Stimulated activated CD8-positive, alpha-beta memory T cell treated with anti-CD3 and anti-CD28 coated beads, Interleukin-4, amount 100 ng/mL, for 24 hours (primary cell): ENCODE measurements around the gene MPP1.

Source experiments
- DNase-seq: peaks from one replicate; pipeline ENCODE4 v3.0.0-alpha.2; 2020; ENCODE audit warnings: low read depth

The MPP1 gene

GRCh38 chrX:154775419-154776349 is 29.6 kb downstream of the MPP1 start:
- no peak for DNase-seq

DNA sequence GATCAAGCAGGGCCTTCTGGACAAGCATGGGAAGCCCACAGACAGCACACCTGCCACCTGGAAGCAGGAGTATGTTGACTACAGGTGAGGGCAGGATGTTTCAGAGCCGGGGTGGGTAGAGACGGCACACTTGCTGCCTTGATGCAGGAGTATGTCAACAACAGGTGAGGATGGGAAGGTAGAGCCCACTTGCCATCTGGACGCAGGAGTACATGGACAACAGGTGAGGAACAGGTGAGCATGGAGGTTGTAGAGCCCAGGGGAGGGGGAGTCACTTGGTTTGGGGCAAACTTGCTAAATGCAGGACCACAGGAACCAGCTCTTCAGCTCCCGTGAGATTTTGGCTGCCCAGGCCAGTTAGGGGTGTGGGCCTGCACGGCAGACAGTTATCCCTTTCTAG is 30.7 kb downstream of the MPP1 start:
- no peak for DNase-seq

DNA sequence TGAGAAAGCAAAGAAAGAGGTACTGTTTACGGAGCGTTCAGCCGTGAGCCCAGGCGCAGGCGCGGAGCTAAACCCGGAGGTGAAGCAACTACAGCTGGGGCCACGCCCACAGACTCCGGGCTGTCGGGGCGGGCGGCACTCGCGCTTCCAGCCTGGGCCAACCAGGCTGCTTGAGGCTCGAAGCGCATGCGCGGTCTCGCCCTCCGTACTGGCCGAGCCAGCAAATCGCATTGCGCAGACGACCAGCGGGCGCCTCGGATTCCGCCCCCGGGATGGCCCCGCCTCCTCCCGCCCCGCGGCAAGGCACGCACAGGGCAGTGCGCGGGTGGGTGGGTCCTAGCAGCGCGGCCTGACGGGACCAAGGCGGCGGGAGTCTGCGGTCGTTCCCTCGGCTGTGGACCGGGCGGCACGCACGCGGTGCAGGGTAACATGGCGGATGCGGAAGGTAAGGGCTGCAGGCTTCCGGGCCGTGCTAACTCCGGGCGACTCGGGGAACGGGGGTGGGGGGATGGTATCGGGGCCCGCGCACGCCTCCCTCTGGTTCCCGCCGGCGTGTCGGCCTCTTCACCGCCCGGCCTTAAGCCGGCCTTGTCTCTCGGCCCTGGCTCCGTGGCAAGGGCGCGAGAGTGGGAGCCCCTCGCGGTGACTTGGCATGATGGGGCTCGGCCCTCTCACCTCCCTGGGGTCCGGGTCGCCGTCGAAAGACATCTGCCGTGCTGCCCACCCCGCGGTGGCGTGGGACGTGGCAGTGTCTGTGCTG is 42.6 kb downstream of the MPP1 start, which contains the start of gene DKC1:
DKC1 (plus strand) TSS at position 328 of the 760 bp plus-strand sequence; CDS start at position 430, 102 bp downstream.
- DNase-seq: peak; percentile 92

DNA sequence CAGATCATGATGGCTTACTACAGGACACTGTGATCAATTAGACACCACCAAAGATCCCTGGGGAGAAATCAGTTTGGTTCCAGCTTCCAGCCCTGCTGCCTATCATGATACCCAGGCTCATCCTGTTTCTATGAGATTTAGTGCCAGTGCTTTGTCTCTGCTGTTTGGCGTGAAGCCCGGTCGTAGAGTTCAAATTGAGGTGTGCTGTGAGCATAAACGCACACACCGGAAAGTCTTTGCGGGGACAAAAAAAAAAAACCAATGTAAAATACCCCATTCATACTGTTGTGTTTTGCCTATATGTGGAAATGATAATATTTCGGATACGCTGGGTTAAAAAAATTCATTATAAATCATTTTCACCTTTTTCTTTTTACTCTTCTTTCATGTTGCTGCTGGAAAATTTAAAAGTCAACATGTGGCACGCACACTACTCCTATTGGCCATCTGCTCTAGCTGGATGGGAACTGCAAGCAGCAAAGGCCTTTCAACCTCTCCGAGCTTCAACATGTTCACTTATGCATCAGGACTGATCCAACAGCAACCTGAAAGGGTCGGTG is 43.2 kb downstream of the MPP1 start:
- no peak for DNase-seq

DNA sequence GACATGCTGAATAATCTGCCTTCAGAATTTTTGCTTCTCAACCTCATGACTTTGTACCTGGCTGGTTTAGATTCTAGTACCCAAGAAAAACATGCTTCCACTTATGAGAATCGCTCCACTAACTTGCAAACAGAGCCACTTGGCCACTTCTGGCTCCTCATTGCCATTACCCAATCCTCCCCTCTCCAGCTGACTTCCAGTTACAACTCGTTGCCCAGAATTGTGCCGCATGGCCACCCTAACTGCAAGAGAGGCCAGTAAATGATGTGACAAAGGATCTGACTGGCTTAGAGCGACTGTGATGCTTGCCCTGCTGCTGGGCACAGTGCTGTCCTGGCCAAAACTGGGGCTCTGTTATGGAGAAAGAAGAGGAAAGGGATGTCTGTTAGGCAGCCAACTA is 46.6 kb downstream of the MPP1 start:
- DNase-seq: no peak

GRCh38 chrX:154751669-154752271 is 53.5 kb downstream of the MPP1 start:
- no peak for DNase-seq

DNA sequence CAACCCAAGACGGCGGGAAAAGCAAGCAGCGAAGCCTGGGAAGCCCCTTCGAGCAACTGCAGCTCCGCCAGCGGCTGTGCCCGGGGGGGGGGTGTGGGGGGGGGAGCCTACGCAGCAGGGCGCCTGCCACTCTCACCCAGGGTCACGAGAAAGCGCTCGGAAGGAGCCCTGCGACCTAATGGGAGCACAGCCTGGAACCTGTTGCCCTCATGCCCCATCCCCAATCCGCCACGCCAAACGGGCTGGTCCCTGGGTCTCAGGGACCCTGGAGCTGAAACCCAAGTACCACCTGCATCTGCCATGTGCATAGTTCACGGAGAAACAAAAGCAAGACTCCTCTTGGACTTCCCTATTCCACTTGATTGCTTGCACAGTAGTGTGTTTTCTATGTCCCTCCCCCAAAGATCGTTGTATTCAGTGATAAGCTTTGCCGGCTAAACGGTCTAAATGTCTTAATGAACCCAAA is 54.0 kb downstream of the MPP1 start:
- DNase-seq: no peak

DNA sequence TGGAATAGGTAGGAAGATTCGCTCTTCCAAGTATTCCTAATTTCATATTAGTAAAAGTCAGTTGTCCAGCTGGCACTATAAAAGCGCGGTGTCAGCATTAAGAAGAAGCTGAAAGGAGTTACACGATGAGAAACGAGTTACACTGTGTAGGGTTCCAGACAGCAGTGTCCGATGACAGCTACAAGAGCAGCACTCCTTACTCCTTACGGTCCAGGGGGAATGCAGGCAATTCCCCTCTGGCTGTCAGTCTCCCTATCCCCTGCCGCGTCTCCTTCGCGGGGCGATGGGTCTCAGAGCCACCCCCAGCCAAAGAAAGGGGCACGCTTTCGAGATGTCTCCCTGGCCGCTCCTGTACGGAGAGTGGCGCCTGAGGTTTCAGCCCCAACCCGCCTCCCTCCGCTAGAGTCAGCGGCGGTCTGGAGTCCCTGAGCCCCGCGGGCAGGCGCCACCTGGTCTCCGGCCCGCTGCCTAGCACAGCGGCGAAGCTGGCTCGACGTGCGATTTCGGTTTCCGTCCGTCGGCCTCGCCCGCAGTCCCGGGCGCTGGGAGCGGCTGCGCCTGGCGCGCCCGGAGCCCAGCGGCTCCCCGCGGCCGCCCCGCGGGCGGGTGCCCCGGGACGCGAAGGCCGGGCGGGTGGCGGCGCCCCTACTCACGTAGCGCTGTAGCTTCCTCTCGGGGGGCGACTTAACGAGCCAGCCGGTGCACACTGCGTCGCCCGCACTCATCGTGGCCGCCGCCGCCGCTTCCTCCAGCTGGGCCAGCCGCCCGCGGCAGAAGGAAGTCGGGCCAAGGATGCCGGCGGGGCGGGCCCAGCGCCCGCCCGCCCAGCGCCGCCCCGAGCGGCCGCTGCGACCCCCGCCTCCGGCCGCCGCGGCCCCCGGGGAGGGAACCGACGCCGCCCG is 54.7 kb downstream of the MPP1 start, which contains the start of gene GAB3:
GAB3 (minus strand) TSS at position 777 of the 902 bp plus-strand sequence; CDS start at position 725, 52 bp downstream.
- DNase-seq: no peak

GRCh38 chrX:154749856-154750255 is 55.4 kb downstream of the MPP1 start:
- DNase-seq: no peak

GRCh38 chrX:154748712-154749339 is 56.5 kb downstream of the MPP1 start:
- no peak for DNase-seq

DNA sequence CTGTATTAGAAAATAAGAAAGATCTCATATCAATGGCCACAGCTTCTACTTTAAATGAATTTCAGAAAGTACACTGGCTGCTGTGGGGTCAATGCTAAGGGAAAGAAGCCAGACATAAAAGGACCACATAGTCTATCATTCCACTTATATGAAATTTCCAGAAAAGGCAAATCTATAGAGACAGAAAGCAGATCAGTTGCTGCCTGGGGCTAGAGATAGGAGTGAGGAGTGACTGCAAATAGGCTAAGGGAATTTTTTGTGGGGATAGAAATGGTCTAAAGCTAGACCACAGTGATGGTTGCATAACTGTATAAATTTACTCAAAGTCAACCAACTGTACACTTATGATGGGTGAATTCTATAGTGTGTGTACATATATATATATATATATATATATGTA is 62.7 kb downstream of the MPP1 start:
- no peak for DNase-seq

GRCh38 chrX:154739952-154740465 is 65.3 kb downstream of the MPP1 start:
- DNase-seq: no peak

DNA sequence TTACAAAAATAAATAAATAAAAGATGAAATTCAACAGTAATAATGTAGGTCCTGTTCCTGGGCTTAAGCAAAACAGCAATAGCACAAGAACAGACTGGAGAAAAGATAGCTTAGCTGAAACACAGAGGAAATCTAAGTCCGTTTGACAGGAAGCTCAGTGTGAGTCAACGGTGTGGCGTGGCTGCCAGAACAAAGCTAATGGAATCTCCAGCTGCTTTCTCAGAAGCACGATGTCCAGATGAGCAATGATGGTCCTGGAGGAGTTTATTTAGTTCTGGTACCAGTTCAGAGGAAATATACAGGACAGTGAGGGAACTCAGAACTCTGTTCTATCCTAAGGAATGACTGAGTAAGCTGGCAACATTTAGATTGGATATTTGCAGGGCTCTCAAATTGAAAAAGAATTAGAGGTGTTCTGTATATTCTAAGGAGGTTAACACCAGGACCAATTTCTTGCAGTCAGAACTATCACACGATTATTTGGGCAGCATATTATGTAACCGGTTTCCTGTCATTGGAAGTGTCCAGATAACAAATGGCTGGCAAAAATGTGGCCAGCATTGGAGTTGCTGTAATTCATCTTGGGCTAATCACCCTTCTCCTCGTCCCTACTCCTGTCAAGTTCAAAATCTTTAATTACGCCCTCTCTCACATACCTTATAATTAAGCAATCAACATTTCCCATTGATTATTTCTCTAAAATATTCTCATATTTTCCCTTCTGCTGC is 67.1 kb downstream of the MPP1 start:
- DNase-seq: no peak

- no peak for DNase-seq
These were observed 68.1 kb downstream of the MPP1 start for GRCh38 chrX:154737136-154737535.

GRCh38 chrX:154735695-154736393 is 69.4 kb downstream of the MPP1 start:
- no peak for DNase-seq

GRCh38 chrX:154734061-154734781 is 71.1 kb downstream of the MPP1 start:
- DNase-seq: no peak

DNA sequence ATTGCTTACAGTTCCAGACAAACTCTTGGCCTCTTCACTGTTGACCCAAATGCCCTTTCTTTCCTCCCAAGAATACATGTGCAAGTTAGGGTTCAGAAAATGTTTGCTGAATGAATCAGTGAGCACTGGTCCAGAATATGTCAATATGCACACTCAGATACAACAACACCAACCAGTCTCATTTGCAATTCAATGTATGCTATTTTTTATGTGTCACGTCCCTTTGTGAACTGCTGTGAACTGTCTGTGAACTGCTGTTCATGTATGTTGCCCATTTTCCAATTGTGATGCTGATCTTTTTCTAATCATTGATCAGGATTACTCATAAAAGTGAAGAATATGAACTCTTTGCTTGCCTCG is 72.2 kb downstream of the MPP1 start:
- DNase-seq: no peak

- DNase-seq: no peak
These were observed 72.7 kb downstream of the MPP1 start for GRCh38 chrX:154732421-154733065.
